CD14-positive monocyte (primary cell): ENCODE results near the gene C6orf52. TPM values are rescaled to one million over a fixed set of nuclear protein-coding genes. Genes with fewer than 3 reads are reported as not detected.
"Not testable (repeated sequence)": the region's sequence is repeated elsewhere in the genome, so short reads cannot be mapped to it uniquely, and the experiment has no call there.

Experiments used
- DNase-seq, 3 donors: peaks; one replicate each; pipeline ENCODE4 v3.0.0-alpha.2; 2011 to 2022
- H2AFZ ChIP-seq: 2 replicates; pipeline ENCODE4 v1.6.0; 2012; ENCODE audit warnings: mild to moderate bottlenecking, low read depth, low read length, inconsistent platforms; ENCODE audit not compliant: insufficient read depth, poor library complexity, severe bottlenecking
- H3K27ac ChIP-seq, 2 donors: 1 replicate in 1 of 2; 2 replicates in 1 of 2; pipeline ENCODE4 v1.5.1; 2012 to 2013; ENCODE audit warnings: low read length in 2 of 2, control low read depth in 1 of 2, inconsistent platforms in 1 of 2, low read depth in 1 of 2, mild to moderate bottlenecking in 1 of 2
- H3K27me3 ChIP-seq, 2 donors: one replicate each; pipeline versions ENCODE4 v1.6.0 to v1.6.1; 2011 to 2013; ENCODE audit warnings: low read length in 2 of 2; ENCODE audit not compliant: control insufficient read depth in 2 of 2, insufficient read depth in 2 of 2
- H3K36me3 ChIP-seq, 2 donors: replicated peaks in 1 of 2; 1 replicate in 1 of 2; 2 replicates in 1 of 2; pipeline versions ENCODE4 v1.5.1 to v1.6.1; 2012 to 2013; ENCODE audit warnings: low read length in 2 of 2, control low read depth in 1 of 2, inconsistent platforms in 1 of 2, mild to moderate bottlenecking in 1 of 2; ENCODE audit not compliant: insufficient read depth in 2 of 2, control insufficient read depth in 1 of 2
- H3K4me1 ChIP-seq, 2 donors: 1 replicate in 1 of 2; 2 replicates in 1 of 2; pipeline versions ENCODE4 v1.5.1 to v1.6.1; 2012 to 2013; ENCODE audit warnings: low read length in 2 of 2, control low read depth in 1 of 2, inconsistent platforms in 1 of 2, mild to moderate bottlenecking in 1 of 2, moderate library complexity in 1 of 2; ENCODE audit not compliant: insufficient read depth in 2 of 2, control insufficient read depth in 1 of 2
- H3K4me2 ChIP-seq: replicated peaks from 2 replicates; pipeline ENCODE3; 2012; ENCODE audit warnings: low read length, moderate library complexity, mild to moderate bottlenecking; ENCODE audit not compliant: poor library complexity, severe bottlenecking; ENCODE audit errors: extremely low read depth
- H3K4me3 ChIP-seq, 3 experiments: fragments of 200-600 bp in 1 of 3; sonication (generic) in 1 of 3; replicated peaks in 1 of 3; 1 replicate in 2 of 3; 2 replicates in 1 of 3; pipeline ENCODE4 v1.5.1; 2011 to 2013; ENCODE audit warnings: low read length in 3 of 3, mild to moderate bottlenecking in 3 of 3, control low read depth in 2 of 3, low read depth in 2 of 3, inconsistent platforms in 1 of 3, moderate library complexity in 1 of 3
- H3K79me2 ChIP-seq: 2 replicates; pipeline ENCODE4 v1.6.0; 2012; ENCODE audit warnings: mild to moderate bottlenecking, control low read depth, inconsistent platforms, low read length, moderate library complexity; ENCODE audit not compliant: insufficient read depth
- H3K9ac ChIP-seq: 2 replicates; pipeline ENCODE4 v1.6.0; 2017; ENCODE audit warnings: low read length, mild to moderate bottlenecking; ENCODE audit not compliant: insufficient read depth, poor library complexity, severe bottlenecking
- H3K9me3 ChIP-seq, 2 donors: replicated peaks in 1 of 2; 1 replicate in 1 of 2; 2 replicates in 1 of 2; pipeline versions ENCODE4 v1.5.1 to v1.6.1; 2012 to 2013; ENCODE audit warnings: low read length in 2 of 2, control low read depth in 1 of 2; ENCODE audit not compliant: control insufficient read depth in 1 of 2, insufficient read depth in 1 of 2
- H4K20me1 ChIP-seq: 2 replicates; pipeline ENCODE4 v1.6.0; 2012; ENCODE audit warnings: mild to moderate bottlenecking, low read length, control low read depth, moderate library complexity; ENCODE audit not compliant: insufficient read depth
- H3K27ac Mint-ChIP-seq, 7 donors: one replicate each; pipeline ENCODE4 v1.8.0; 2020; ENCODE audit warnings: mild to moderate bottlenecking in 7 of 7, mixed read lengths in 7 of 7, moderate library complexity in 6 of 7, inconsistent platforms in 2 of 7
- H3K27me3 Mint-ChIP-seq, 3 donors: one replicate each; pipeline ENCODE4 v1.8.0; 2021 to 2022; ENCODE audit warnings: low read depth in 3 of 3, mild to moderate bottlenecking in 3 of 3, mixed read lengths in 3 of 3, moderate library complexity in 3 of 3, inconsistent platforms in 1 of 3
- H3K36me3 Mint-ChIP-seq, 2 donors: one replicate each; pipeline ENCODE4 v1.8.0; 2020; ENCODE audit warnings: mixed read lengths in 2 of 2, inconsistent platforms in 1 of 2, mild to moderate bottlenecking in 1 of 2
- H3K4me1 Mint-ChIP-seq: one replicate; pipeline ENCODE4 v1.8.0; 2020; ENCODE audit warnings: mild to moderate bottlenecking, mixed read lengths
- H3K4me3 Mint-ChIP-seq, 2 donors: one replicate each; pipeline ENCODE4 v1.8.0; 2020; ENCODE audit warnings: mild to moderate bottlenecking in 2 of 2, mixed read lengths in 2 of 2, moderate library complexity in 1 of 2
- H3K9me3 Mint-ChIP-seq, 7 donors: one replicate each; pipeline ENCODE4 v1.8.0; 2020 to 2022; ENCODE audit warnings: mixed read lengths in 7 of 7, mild to moderate bottlenecking in 6 of 7, moderate library complexity in 6 of 7, inconsistent platforms in 2 of 7
- WGBS: methylation state at CpG from one replicate; pipeline ENCODE4 v1.1.5; 2013; ENCODE audit warnings: missing lambda C conversion rate; ENCODE audit not compliant: insufficient coverage; 5-methylcytosine and 5-hydroxymethylcytosine counted together
- intact Hi-C, 2 donors: fragments of 100-400 bp; cut with micrococcal nuclease; formaldehyde crosslinking; loops; one replicate each; pipeline versions ENCODE4 v1.15.0 to v1.15.1; 2023
- polyA plus RNA-seq, 3 donors: library from polyadenylated mRNA; depleted of rRNA in 1 of 3; unstranded in 2 of 3; stranded (reverse) in 1 of 3; fragments of 300-500 nt in 2 of 3; fragments of >200 nt in 1 of 3; fragmentation: Illumina TruSeq in 2 of 3; gene quantifications; 1 replicate in 2 of 3; 2 replicates in 1 of 3; pipeline ENCODE4 v1.2.3, GENCODE V29; 2012 to 2021
- TF ChIP-seq, protein P1 (sequence below): fragments of 200-600 bp; IDR thresholded peaks from one replicate; pipeline ENCODE4 v1.8.0; 2022; ENCODE audit warnings: antibody characterized with exemption, mild to moderate bottlenecking

The C6orf52 gene
- polyA plus RNA-seq, 3 donors: 0.52 to 1.9 TPM; not detected in 1

- Mint-ChIP-seq H3K9me3 (peaks cover 14 to 26% (median 18%) of the 10 kb centered on the region in 7 donors), H3K4me1 (peaks cover 49% of the 10 kb centered on the region), H3K36me3 (peaks cover 12 to 18% of the 10 kb centered on the region in 2 donors), H3K27me3 (peaks cover 0 to 2% (median 0%) of the 10 kb centered on the region in 3 donors), H3K27ac (peak overlapping the region; percentile 85 to 94 (median 91)), H3K4me3 (peak overlapping the region; percentile 91 to 97)
- Histone ChIP-seq H3K4me3 (peak overlapping the region; percentile 54 to 91 (median 69)), H2AFZ (peak overlapping the region; percentile 95), H3K36me3 (peaks cover 0 to 4% of the 10 kb centered on the region in 2 donors), H3K9ac (peak overlapping the region; percentile 72), H3K79me2 (peaks cover 15% of the 10 kb centered on the region), H3K4me1 (peaks cover 24 to 36% of the 10 kb centered on the region in 2 donors), H3K9me3 (peaks cover 7 to 21% of the 10 kb centered on the region in 2 donors), H4K20me1 (no peaks in the 10 kb centered on the region), H3K27me3 (no peaks in the 10 kb centered on the region), H3K4me2 (peak overlapping the region; percentile 89), H3K27ac (peak overlapping the region; percentile 61 to 79)
- TF ChIP-seq, protein P1, sequence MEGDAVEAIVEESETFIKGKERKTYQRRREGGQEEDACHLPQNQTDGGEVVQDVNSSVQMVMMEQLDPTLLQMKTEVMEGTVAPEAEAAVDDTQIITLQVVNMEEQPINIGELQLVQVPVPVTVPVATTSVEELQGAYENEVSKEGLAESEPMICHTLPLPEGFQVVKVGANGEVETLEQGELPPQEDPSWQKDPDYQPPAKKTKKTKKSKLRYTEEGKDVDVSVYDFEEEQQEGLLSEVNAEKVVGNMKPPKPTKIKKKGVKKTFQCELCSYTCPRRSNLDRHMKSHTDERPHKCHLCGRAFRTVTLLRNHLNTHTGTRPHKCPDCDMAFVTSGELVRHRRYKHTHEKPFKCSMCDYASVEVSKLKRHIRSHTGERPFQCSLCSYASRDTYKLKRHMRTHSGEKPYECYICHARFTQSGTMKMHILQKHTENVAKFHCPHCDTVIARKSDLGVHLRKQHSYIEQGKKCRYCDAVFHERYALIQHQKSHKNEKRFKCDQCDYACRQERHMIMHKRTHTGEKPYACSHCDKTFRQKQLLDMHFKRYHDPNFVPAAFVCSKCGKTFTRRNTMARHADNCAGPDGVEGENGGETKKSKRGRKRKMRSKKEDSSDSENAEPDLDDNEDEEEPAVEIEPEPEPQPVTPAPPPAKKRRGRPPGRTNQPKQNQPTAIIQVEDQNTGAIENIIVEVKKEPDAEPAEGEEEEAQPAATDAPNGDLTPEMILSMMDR: no peak
- intact Hi-C loops: no loop called here
- 100% methylated on average over 4 of the region's 11 CpGs for WGBS
- no peak for DNase-seq
Observed at GRCh38 chr6:10721850-10722569, 27.6 kb upstream of the C6orf52 start.

- Histone ChIP-seq H3K4me3 (peak overlapping the region; percentile 47 to 76 (median 56)), H3K4me2 (peak overlapping the region; percentile 79), H3K27ac (peak overlapping the region; percentile 42 to 68), H3K79me2 (peaks cover 15% of the 10 kb centered on the region), H2AFZ (peak overlapping the region; percentile 82), H3K4me1 (peaks cover 20 to 31% of the 10 kb centered on the region in 2 donors), H3K9ac (peak overlapping the region; percentile 64), H3K9me3 (peaks cover 7 to 21% of the 10 kb centered on the region in 2 donors)
- Mint-ChIP-seq H3K4me1 (peaks cover 42% of the 10 kb centered on the region), H3K27ac (peak overlapping the region in 5 of 7 donors; percentile 30 to 85 (median 65)), H3K36me3 (peaks cover 12 to 14% of the 10 kb centered on the region in 2 donors), H3K4me3 (peak overlapping the region; percentile 72 to 81), H3K9me3 (peaks cover 14 to 26% (median 18%) of the 10 kb centered on the region in 7 donors)
- DNase-seq, intact Hi-C loops, H3K36me3 ChIP-seq, H3K27me3 Mint-ChIP-seq, H3K27me3 ChIP-seq, H4K20me1 ChIP-seq: not testable (repeated sequence)
- 97% methylated on average over 10 of the region's 17 CpGs for WGBS
Observed at GRCh38 chr6:10720960-10721849, 26.8 kb upstream of the C6orf52 start.
